ENCODE results near the gene TMED7. TPM values are rescaled to one million over a fixed set of nuclear protein-coding genes. Genes with fewer than 3 reads are reported as not detected.

The TMED7 gene
- total and polyA plus RNA-seq, 3 experiments from 2014 or later = 32.7 to 47.8 (median 47.7) TPM

GRCh38 chr5:115578657-115579056 is 47.2 kb downstream of the TMED7 start:
- CTCF ChIA-PET = interaction anchor here (1.9 kb wide), 1 partner anchor 269 kb away, joined by 5 read pairs; no protein-coding TSS in a partner anchor
- H3K4me3 ChIP-seq (ENCODE audit: low read length) = no peak overlapping the region
- H3K9me3 ChIP-seq (ENCODE audit: low read length) = no peaks in the 10 kb centered on the region
- Mint-ChIP-seq H3K27ac (no peak overlapping the region), H3K36me3 (peaks cover 0 to 8% (median 0%) of the 10 kb centered on the region in 3 donors), H3K9me3 (no peaks in the 10 kb centered on the region), H3K27me3 (peaks cover 0 to 4% of the 10 kb centered on the region in 2 donors), H3K4me1 (no peaks in the 10 kb centered on the region), H3K4me3 (no peak overlapping the region)
- POLR2A ChIA-PET = no interaction called here
- DNase-seq = no peak
- H3K27me3 ChIP-seq (ENCODE audit: insufficient read depth, low read length, poor library complexity, severe bottlenecking) = no peaks in the 10 kb centered on the region
- H3K36me3 ChIP-seq (ENCODE audit: insufficient read depth, low read length) = no peaks in the 10 kb centered on the region
- no peak overlapping the region for H3K27ac ChIP-seq (ENCODE audit: low read depth, low read length)
- H3K4me1 ChIP-seq (ENCODE audit: insufficient read depth, low read length) = no peaks in the 10 kb centered on the region

GRCh38 chr5:115577741-115578140 is 48.1 kb downstream of the TMED7 start:
- Histone ChIP-seq H3K4me1 (ENCODE audit: insufficient read depth, low read length) (no peaks in the 10 kb centered on the region), H3K27ac (ENCODE audit: low read depth, low read length) (no peak overlapping the region), H3K27me3 (ENCODE audit: insufficient read depth, low read length, poor library complexity, severe bottlenecking) (no peaks in the 10 kb centered on the region), H3K36me3 (ENCODE audit: insufficient read depth, low read length) (no peaks in the 10 kb centered on the region), H3K9me3 (ENCODE audit: low read length) (no peaks in the 10 kb centered on the region), H3K4me3 (ENCODE audit: low read length) (no peak overlapping the region)
- Mint-ChIP-seq H3K36me3 (peaks cover 0 to 6% (median 0%) of the 10 kb centered on the region in 3 donors), H3K27me3 (peaks cover 0 to 4% of the 10 kb centered on the region in 2 donors), H3K27ac (peak overlapping the region in 1 of 8 donors; percentile 13), H3K4me3 (no peak overlapping the region), H3K4me1 (no peaks in the 10 kb centered on the region), H3K9me3 (no peaks in the 10 kb centered on the region)
- no peak for DNase-seq
- ChIA-PET POLR2A (no interaction called here), CTCF (interaction anchor here (4.5 kb wide), 1 partner anchor 269 kb away, joined by 102 read pairs; no protein-coding TSS in a partner anchor)

- no peak overlapping the region for H3K4me3 Mint-ChIP-seq
- Histone ChIP-seq H3K9me3 (ENCODE audit: low read length) (no peaks in the 10 kb centered on the region), H3K27me3 (ENCODE audit: insufficient read depth, low read length, poor library complexity, severe bottlenecking) (no peaks in the 10 kb centered on the region), H3K36me3 (ENCODE audit: insufficient read depth, low read length) (no peaks in the 10 kb centered on the region), H3K4me3 (ENCODE audit: low read length) (no peak overlapping the region), H3K4me1 (ENCODE audit: insufficient read depth, low read length) (no peaks in the 10 kb centered on the region), H3K27ac (ENCODE audit: low read depth, low read length) (no peak overlapping the region)
- no peaks in the 10 kb centered on the region for H3K4me1 Mint-ChIP-seq
- peak overlapping the region in 1 of 8 donors; percentile 13 for H3K27ac Mint-ChIP-seq
- peaks cover 0 to 6% (median 0%) of the 10 kb centered on the region in 3 donors for H3K36me3 Mint-ChIP-seq
- peaks cover 0 to 4% of the 10 kb centered on the region in 2 donors for H3K27me3 Mint-ChIP-seq
- DNase-seq = no peak
- no peaks in the 10 kb centered on the region for H3K9me3 Mint-ChIP-seq
- ChIA-PET POLR2A (no interaction called here), CTCF (interaction anchor here (4.5 kb wide), 1 partner anchor 268 kb away, joined by 102 read pairs; no protein-coding TSS in a partner anchor)
Observed at GRCh38 chr5:115577329-115577728, 48.5 kb downstream of the TMED7 start.

- ChIA-PET CTCF (interaction anchor here (0.7 to 4.5 kb wide), 26 partner anchors 9 to 1963 kb away, joined by 3 to 102 read pairs (median 4); no protein-coding TSS in a partner anchor), POLR2A (interaction anchor here (0.6 to 1.1 kb wide), 2 partner anchors 31 to 223 kb away, joined by 3 to 16 read pairs; partner anchors contain the start of gene FEM1C)
- Histone ChIP-seq H3K9me3 (ENCODE audit: low read length) (no peaks in the 10 kb centered on the region), H3K27me3 (ENCODE audit: insufficient read depth, low read length, poor library complexity, severe bottlenecking) (no peaks in the 10 kb centered on the region), H3K4me1 (ENCODE audit: insufficient read depth, low read length) (no peaks in the 10 kb centered on the region), H3K27ac (ENCODE audit: low read depth, low read length) (no peak overlapping the region), H3K4me3 (ENCODE audit: low read length) (no peak overlapping the region), H3K36me3 (ENCODE audit: insufficient read depth, low read length) (no peaks in the 10 kb centered on the region)
- Mint-ChIP-seq H3K4me3 (no peak overlapping the region), H3K4me1 (no peaks in the 10 kb centered on the region), H3K27me3 (peaks cover 0 to 4% of the 10 kb centered on the region in 2 donors), H3K27ac (no peak overlapping the region), H3K9me3 (no peaks in the 10 kb centered on the region), H3K36me3 (peaks cover 0 to 3% (median 0%) of the 10 kb centered on the region in 3 donors)
- no peak for DNase-seq
Observed at GRCh38 chr5:115575167-115576070, 50.4 kb downstream of the TMED7 start.

- Mint-ChIP-seq H3K27me3 (peaks cover 0 to 4% of the 10 kb centered on the region in 2 donors), H3K4me3 (no peak overlapping the region), H3K9me3 (no peaks in the 10 kb centered on the region), H3K36me3 (peaks cover 0 to 3% (median 0%) of the 10 kb centered on the region in 3 donors), H3K27ac (no peak overlapping the region), H3K4me1 (no peaks in the 10 kb centered on the region)
- Histone ChIP-seq H3K27me3 (ENCODE audit: insufficient read depth, low read length, poor library complexity, severe bottlenecking) (no peaks in the 10 kb centered on the region), H3K36me3 (ENCODE audit: insufficient read depth, low read length) (no peaks in the 10 kb centered on the region), H3K27ac (ENCODE audit: low read depth, low read length) (no peak overlapping the region), H3K9me3 (ENCODE audit: low read length) (no peaks in the 10 kb centered on the region), H3K4me1 (ENCODE audit: insufficient read depth, low read length) (no peaks in the 10 kb centered on the region), H3K4me3 (ENCODE audit: low read length) (no peak overlapping the region)
- POLR2A ChIA-PET = no interaction called here
- DNase-seq = no peak
- CTCF ChIA-PET = no interaction called here
Observed at GRCh38 chr5:115573133-115573532, 52.7 kb downstream of the TMED7 start.

- H3K27me3 ChIP-seq (ENCODE audit: insufficient read depth, low read length, poor library complexity, severe bottlenecking) = no peaks in the 10 kb centered on the region
- Mint-ChIP-seq H3K9me3 (no peaks in the 10 kb centered on the region), H3K4me3 (no peak overlapping the region), H3K27ac (no peak overlapping the region), H3K36me3 (peaks cover 0 to 3% (median 0%) of the 10 kb centered on the region in 3 donors), H3K4me1 (no peaks in the 10 kb centered on the region), H3K27me3 (peaks cover 2 to 8% of the 10 kb centered on the region in 2 donors)
- DNase-seq = no peak
- H3K9me3 ChIP-seq (ENCODE audit: low read length) = no peaks in the 10 kb centered on the region
- H3K4me1 ChIP-seq (ENCODE audit: insufficient read depth, low read length) = no peaks in the 10 kb centered on the region
- ChIA-PET POLR2A (interaction anchor here (1.0 kb wide), 1 partner anchor 270 kb away, joined by 3 read pairs; the partner anchor contains the start of gene ATG12), CTCF (interaction anchor here (1.5 kb wide), 1 partner anchor 26 kb away, joined by 3 read pairs; no protein-coding TSS in a partner anchor)
- no peaks in the 10 kb centered on the region for H3K36me3 ChIP-seq (ENCODE audit: insufficient read depth, low read length)
- H3K4me3 ChIP-seq (ENCODE audit: low read length) = no peak overlapping the region
- no peak overlapping the region for H3K27ac ChIP-seq (ENCODE audit: low read depth, low read length)
Observed at GRCh38 chr5:115571441-115571878, 54.4 kb downstream of the TMED7 start.

- no peaks in the 10 kb centered on the region for H3K27me3 ChIP-seq (ENCODE audit: insufficient read depth, low read length, poor library complexity, severe bottlenecking)
- ChIA-PET POLR2A (no interaction called here), CTCF (interaction anchor here (1.5 kb wide), 1 partner anchor 262 kb away, joined by 3 read pairs; no protein-coding TSS in a partner anchor)
- Mint-ChIP-seq H3K4me3 (no peak overlapping the region), H3K36me3 (peaks cover 0 to 3% (median 0%) of the 10 kb centered on the region in 3 donors), H3K27ac (no peak overlapping the region), H3K9me3 (no peaks in the 10 kb centered on the region), H3K27me3 (peaks cover 3 to 7% of the 10 kb centered on the region in 2 donors), H3K4me1 (no peaks in the 10 kb centered on the region)
- no peak for DNase-seq
- H3K9me3 ChIP-seq (ENCODE audit: low read length) = no peaks in the 10 kb centered on the region
- H3K4me1 ChIP-seq (ENCODE audit: insufficient read depth, low read length) = no peaks in the 10 kb centered on the region
- H3K36me3 ChIP-seq (ENCODE audit: insufficient read depth, low read length) = no peaks in the 10 kb centered on the region
- H3K27ac ChIP-seq (ENCODE audit: low read depth, low read length) = no peak overlapping the region
- H3K4me3 ChIP-seq (ENCODE audit: low read length) = no peak overlapping the region
Observed at GRCh38 chr5:115568668-115569067, 57.2 kb downstream of the TMED7 start.

GRCh38 chr5:115565233-115565632 is 60.6 kb downstream of the TMED7 start:
- H3K27ac ChIP-seq (ENCODE audit: low read depth, low read length) = no peak overlapping the region
- Mint-ChIP-seq H3K4me3 (no peak overlapping the region), H3K36me3 (peaks cover 0 to 11% (median 0%) of the 10 kb centered on the region in 3 donors), H3K4me1 (no peaks in the 10 kb centered on the region), H3K27me3 (peaks cover 9 to 25% of the 10 kb centered on the region in 2 donors), H3K27ac (no peak overlapping the region), H3K9me3 (peaks cover 0 to 6% (median 0%) of the 10 kb centered on the region in 5 donors)
- no peak for DNase-seq
- ChIA-PET POLR2A (no interaction called here), CTCF (interaction anchor here (0.9 to 1.2 kb wide), 2 partner anchors 9 to 20 kb away, joined by 4 to 5 read pairs; no protein-coding TSS in a partner anchor)
- no peaks in the 10 kb centered on the region for H3K36me3 ChIP-seq (ENCODE audit: insufficient read depth, low read length)
- no peaks in the 10 kb centered on the region for H3K9me3 ChIP-seq (ENCODE audit: low read length)
- H3K27me3 ChIP-seq (ENCODE audit: insufficient read depth, low read length, poor library complexity, severe bottlenecking) = peaks cover 3% of the 10 kb centered on the region
- H3K4me3 ChIP-seq (ENCODE audit: low read length) = no peak overlapping the region
- H3K4me1 ChIP-seq (ENCODE audit: insufficient read depth, low read length) = no peaks in the 10 kb centered on the region

All from CD8-positive, alpha-beta memory T cell (primary cell).